Body of pancreas (tissue), 4 donors: ENCODE measurements around the gene CDK13. TPM values are rescaled to one million over a fixed set of nuclear protein-coding genes. Genes with fewer than 3 reads are reported as not detected.

ENCODE experiments used
- ATAC-seq: fragments of 150-250 bp; one replicate; pipeline ENCODE4 v1.9.1; 2016
- DNase-seq, 4 donors: peaks; one replicate each; pipeline ENCODE4 v3.0.0-alpha.2; 2019
- H3K27ac ChIP-seq, 4 donors: fragments of 200-600 bp; sonication (generic); 1 replicate in 3 of 4; 2 replicates in 1 of 4; pipeline versions ENCODE4 v1.5.1 to v1.6.1; 2016 to 2019; ENCODE audit warnings: mild to moderate bottlenecking in 1 of 4, mixed read lengths in 1 of 4, moderate library complexity in 1 of 4
- H3K27me3 ChIP-seq, 2 donors: fragments of 200-600 bp; sonication (generic); one replicate each; pipeline ENCODE4 v1.6.0; 2016; ENCODE audit warnings: mild to moderate bottlenecking in 1 of 2
- H3K36me3 ChIP-seq, 2 donors: fragments of 200-600 bp; sonication (generic); replicated peaks in 1 of 2; 2 replicates each; pipeline ENCODE4 v1.5.1; 2016; ENCODE audit warnings: low read depth in 2 of 2; ENCODE audit not compliant: insufficient read depth in 1 of 2
- H3K4me1 ChIP-seq: fragments of 200-600 bp; sonication (generic); one replicate; pipeline ENCODE4 v1.6.0; 2016
- H3K4me3 ChIP-seq, 2 donors: fragments of 200-600 bp; sonication (generic); 1 replicate in 1 of 2; 2 replicates in 1 of 2; pipeline ENCODE4 v1.5.1; 2016 to 2019
- H3K9me3 ChIP-seq, 3 donors: fragments of 200-600 bp; sonication (generic); 1 replicate in 2 of 3; 2 replicates in 1 of 3; pipeline ENCODE4 v1.5.1; 2016
- CTCF ChIP-seq, 7 experiments: fragments of 450-650 bp in 4 of 7; fragments of 200-600 bp in 3 of 7; sonication (generic) in 3 of 7; IDR thresholded peaks; one replicate each; pipeline ENCODE4 v1.5.1; 2016 to 2019; ENCODE audit warnings: antibody characterized with exemption in 7 of 7
- POLR2A ChIP-seq, 3 donors: fragments of 450-650 bp; IDR thresholded peaks; one replicate each; pipeline ENCODE4 v1.6.1; 2016; ENCODE audit warnings: antibody characterized with exemption in 3 of 3, mild to moderate bottlenecking in 2 of 3
- WGBS, 2 donors: methylation state at CpG; one replicate each; pipeline ENCODE4 v1.1.5; 2017; 5-methylcytosine and 5-hydroxymethylcytosine counted together
- intact Hi-C: fragments of 100-400 bp; cut with DNase I; formaldehyde crosslinking; loops from one replicate; pipeline ENCODE4 v1.15.1; 2023
- total RNA-seq, 2 donors: library from RNA; depleted of rRNA; stranded (reverse); fragments of >200 nt; gene quantifications; one replicate each; pipeline ENCODE4 v1.1.0, GENCODE V29; 2016

CDK13 gene
- total RNA-seq, 2 donors from 2014 or later, result 73.2 to 97.6 TPM

GRCh38 chr7:39921506-39922175 is 28.4 kb upstream of the CDK13 start:
- no peaks in the 10 kb centered on the region for H3K9me3 ChIP-seq
- no peak overlapping the region for H3K27ac ChIP-seq
- WGBS, 2 donors, result 63 to 64% methylated on average over 7 of the region's 7 CpGs
- H3K4me1 ChIP-seq, result no peaks in the 10 kb centered on the region
- no peak for DNase-seq
- intact Hi-C loops, result no loop called here
- TF ChIP-seq CTCF (IDR thresholded peaks at IDR 0.05) (no peak), POLR2A (IDR thresholded peaks at IDR 0.05) (no peak)
- no peak for ATAC-seq
- H3K27me3 ChIP-seq, result no peaks in the 10 kb centered on the region
- no peaks in the 10 kb centered on the region for H3K36me3 ChIP-seq
- H3K4me3 ChIP-seq, result no peak overlapping the region

- intact Hi-C loops, result no loop called here
- TF ChIP-seq CTCF (IDR thresholded peaks at IDR 0.05) (no peak), POLR2A (IDR thresholded peaks at IDR 0.05) (no peak)
- WGBS, 2 donors, result 77 to 81% methylated on average over 3 of the region's 3 CpGs
- H3K9me3 ChIP-seq, result no peaks in the 10 kb centered on the region
- H3K4me1 ChIP-seq, result no peaks in the 10 kb centered on the region
- no peak overlapping the region for H3K4me3 ChIP-seq
- no peaks in the 10 kb centered on the region for H3K27me3 ChIP-seq
- DNase-seq (no peak), ATAC-seq (no peak)
- no peaks in the 10 kb centered on the region for H3K36me3 ChIP-seq
- no peak overlapping the region for H3K27ac ChIP-seq
Measured at GRCh38 chr7:39922580-39922979, 27.5 kb upstream of the CDK13 start.

- intact Hi-C loops, result no loop called here
- no peak for DNase-seq
- H3K27me3 ChIP-seq, result no peaks in the 10 kb centered on the region
- H3K9me3 ChIP-seq, result no peaks in the 10 kb centered on the region
- no peak for ATAC-seq
- WGBS, 2 donors, result 65 to 77% methylated on average over 1 of the region's 1 CpG
- no peaks in the 10 kb centered on the region for H3K4me1 ChIP-seq
- no peak overlapping the region for H3K27ac ChIP-seq
- no peak overlapping the region for H3K4me3 ChIP-seq
- TF ChIP-seq POLR2A (IDR thresholded peaks at IDR 0.05), result no peak
- no peak for TF ChIP-seq CTCF (IDR thresholded peaks at IDR 0.05)
- H3K36me3 ChIP-seq, result no peaks in the 10 kb centered on the region
Measured at GRCh38 chr7:39923091-39923490, 27.0 kb upstream of the CDK13 start.

- WGBS, 2 donors, result 87 to 91% methylated on average over 2 of the region's 2 CpGs
- TF ChIP-seq CTCF (IDR thresholded peaks at IDR 0.05), result no peak
- TF ChIP-seq POLR2A (IDR thresholded peaks at IDR 0.05), result no peak
- intact Hi-C loops, result no loop called here
- Histone ChIP-seq H3K4me3 (no peak overlapping the region), H3K27me3 (no peaks in the 10 kb centered on the region), H3K4me1 (no peaks in the 10 kb centered on the region), H3K27ac (no peak overlapping the region), H3K9me3 (no peaks in the 10 kb centered on the region), H3K36me3 (no peaks in the 10 kb centered on the region)
- DNase-seq (no peak), ATAC-seq (no peak)
Measured at GRCh38 chr7:39924122-39924521, 25.9 kb upstream of the CDK13 start.

GRCh38 chr7:39926111-39926510 is 23.9 kb upstream of the CDK13 start:
- Histone ChIP-seq H3K27me3 (no peaks in the 10 kb centered on the region), H3K4me3 (no peak overlapping the region), H3K36me3 (no peaks in the 10 kb centered on the region), H3K9me3 (no peaks in the 10 kb centered on the region), H3K4me1 (no peaks in the 10 kb centered on the region), H3K27ac (no peak overlapping the region)
- intact Hi-C loops, result no loop called here
- no peak for DNase-seq
- no peak for TF ChIP-seq CTCF (IDR thresholded peaks at IDR 0.05)
- no peak for TF ChIP-seq POLR2A (IDR thresholded peaks at IDR 0.05)
- no peak for ATAC-seq
